ENCODE results near the gene RFNG. TPM values are rescaled to one million over a fixed set of nuclear protein-coding genes. Genes with fewer than 3 reads are reported as not detected.
A peak's percentile ranks its signal among the peaks of the same experiment; 100 is the strongest.

Gene RFNG
- total RNA-seq, 1 experiment from 2014 or later: 31.5 TPM

GRCh38 chr17:82085031-82085861, 33.6 kb upstream of the RFNG start:
- H3K4me3 ChIP-seq (ENCODE audit: low read depth, low read length, poor library complexity, severe bottlenecking): no peak overlapping the region
- H3K27me3 ChIP-seq (replicated peaks; ENCODE audit: insufficient read depth, low read depth, low read length, poor library complexity): no peaks in the 10 kb centered on the region
- H3K9me3 ChIP-seq (ENCODE audit: low read depth, low read length, poor library complexity, severe bottlenecking): no peaks in the 10 kb centered on the region
- POLR2A ChIA-PET (ENCODE audit: low non-redundant PET): no interaction called here
- H3K27ac ChIP-seq (ENCODE audit: low read depth, low read length, poor library complexity, severe bottlenecking): no peak overlapping the region
- peaks cover 99% of the 10 kb centered on the region for H3K36me3 ChIP-seq (ENCODE audit: insufficient read depth, low read length, poor library complexity, severe bottlenecking)
- intact Hi-C loops (cut with micrococcal nuclease; ENCODE audit: unreplicated experiment): no loop called here
- BruUV-seq (replicated peaks): no TSS peak
- no peak for DNase-seq (ENCODE audit: low spot score)
- H3K4me1 ChIP-seq (ENCODE audit: insufficient read depth, low read length, poor library complexity, severe bottlenecking): no peaks in the 10 kb centered on the region
- TF ChIP-seq EZH2 (IDR thresholded peaks at IDR 0.05; ENCODE audit: borderline replicate concordance, low read depth, low read length, poor library complexity, severe bottlenecking) (no peak), CTCF (conservative IDR thresholded peaks at IDR 0.05; ENCODE audit: low read depth, low read length) (no peak)
- CTCF ChIA-PET: no interaction called here

DNA sequence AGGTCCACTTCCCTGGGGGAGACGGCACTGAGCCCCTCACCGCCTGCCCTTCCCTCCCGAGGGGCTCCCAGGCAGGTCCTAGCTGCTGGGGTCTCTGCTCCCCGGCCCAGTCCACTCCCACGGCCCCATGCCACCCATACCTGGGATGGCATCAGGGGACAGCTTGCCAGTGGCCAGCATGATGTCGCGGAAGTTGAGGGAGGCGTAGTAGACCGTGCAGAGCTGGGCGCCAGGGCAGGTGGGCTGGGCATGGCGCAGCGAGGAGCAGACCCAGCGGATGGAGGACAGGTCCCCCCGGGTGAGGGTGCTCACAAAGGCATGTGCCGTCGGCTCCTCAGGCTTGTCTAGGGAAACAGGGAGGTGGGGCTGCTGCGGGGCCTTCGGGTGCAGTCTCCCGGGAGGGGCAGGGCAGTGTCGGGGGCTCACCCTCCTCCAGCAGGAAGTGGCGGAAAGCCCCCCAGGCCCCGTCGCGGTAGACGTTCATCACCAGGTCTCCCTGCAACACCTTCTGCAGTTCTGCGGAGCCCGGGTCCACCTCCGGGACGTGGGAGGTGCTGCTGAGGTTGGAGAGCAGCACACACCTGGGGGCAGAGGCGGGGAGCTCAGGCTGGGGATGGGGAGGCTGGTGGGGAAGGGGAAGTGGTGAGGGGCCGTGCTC, 32.9 kb upstream of the RFNG start:
- CTCF ChIA-PET: no interaction called here
- POLR2A ChIA-PET (ENCODE audit: low non-redundant PET): no interaction called here

More for the DNA sequence above, 32.9 kb upstream of the RFNG start:
- Histone ChIP-seq H3K36me3 (ENCODE audit: insufficient read depth, low read length, poor library complexity, severe bottlenecking) (peaks cover 99% of the 10 kb centered on the region), H3K4me1 (ENCODE audit: insufficient read depth, low read length, poor library complexity, severe bottlenecking) (no peaks in the 10 kb centered on the region), H3K27ac (ENCODE audit: low read depth, low read length, poor library complexity, severe bottlenecking) (no peak overlapping the region), H3K27me3 (replicated peaks; ENCODE audit: insufficient read depth, low read depth, low read length, poor library complexity) (no peaks in the 10 kb centered on the region), H3K9me3 (ENCODE audit: low read depth, low read length, poor library complexity, severe bottlenecking) (no peaks in the 10 kb centered on the region), H3K4me3 (ENCODE audit: low read depth, low read length, poor library complexity, severe bottlenecking) (no peak overlapping the region)
- BruUV-seq (replicated peaks): TSS peak; percentile 2
- no peak for DNase-seq (ENCODE audit: low spot score)
- intact Hi-C loops (cut with micrococcal nuclease; ENCODE audit: unreplicated experiment): no loop called here
- TF ChIP-seq CTCF (conservative IDR thresholded peaks at IDR 0.05; ENCODE audit: low read depth, low read length): no peak
- no peak for TF ChIP-seq EZH2 (IDR thresholded peaks at IDR 0.05; ENCODE audit: borderline replicate concordance, low read depth, low read length, poor library complexity, severe bottlenecking)

Measured in A673 (cell line).